HUDEP-2 (cell line): ENCODE data around the gene SHF.

ENCODE experiments used
- DNase-seq, 76 experiments: peaks; one replicate each; lab custom pipeline; 2025; ENCODE audit not compliant: unreplicated experiment in 76 of 76; lab: John Stamatoyannopoulos, UW

SHF gene

DNA sequence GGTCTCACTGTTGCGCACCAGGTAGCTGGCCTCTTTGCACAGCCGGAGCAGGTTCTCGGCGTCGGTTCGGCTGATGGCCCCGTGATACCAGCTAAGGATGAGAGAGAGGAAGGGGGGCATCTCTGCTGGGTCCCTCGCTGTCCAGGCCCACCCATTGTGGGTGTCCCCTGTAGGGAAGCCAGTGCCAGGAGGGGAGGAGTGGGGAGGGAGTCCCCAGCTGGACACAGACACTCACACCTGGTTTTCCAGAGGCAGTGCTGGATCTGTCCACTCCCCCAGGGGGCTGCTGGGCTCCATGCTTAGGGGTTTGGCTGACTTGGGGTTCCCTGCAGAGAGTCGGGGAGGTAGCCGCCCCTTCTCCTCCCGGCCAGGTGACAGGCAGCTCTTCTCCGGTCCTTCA lies 15.9 kb downstream of the SHF start:
- no peak for DNase-seq

DNA sequence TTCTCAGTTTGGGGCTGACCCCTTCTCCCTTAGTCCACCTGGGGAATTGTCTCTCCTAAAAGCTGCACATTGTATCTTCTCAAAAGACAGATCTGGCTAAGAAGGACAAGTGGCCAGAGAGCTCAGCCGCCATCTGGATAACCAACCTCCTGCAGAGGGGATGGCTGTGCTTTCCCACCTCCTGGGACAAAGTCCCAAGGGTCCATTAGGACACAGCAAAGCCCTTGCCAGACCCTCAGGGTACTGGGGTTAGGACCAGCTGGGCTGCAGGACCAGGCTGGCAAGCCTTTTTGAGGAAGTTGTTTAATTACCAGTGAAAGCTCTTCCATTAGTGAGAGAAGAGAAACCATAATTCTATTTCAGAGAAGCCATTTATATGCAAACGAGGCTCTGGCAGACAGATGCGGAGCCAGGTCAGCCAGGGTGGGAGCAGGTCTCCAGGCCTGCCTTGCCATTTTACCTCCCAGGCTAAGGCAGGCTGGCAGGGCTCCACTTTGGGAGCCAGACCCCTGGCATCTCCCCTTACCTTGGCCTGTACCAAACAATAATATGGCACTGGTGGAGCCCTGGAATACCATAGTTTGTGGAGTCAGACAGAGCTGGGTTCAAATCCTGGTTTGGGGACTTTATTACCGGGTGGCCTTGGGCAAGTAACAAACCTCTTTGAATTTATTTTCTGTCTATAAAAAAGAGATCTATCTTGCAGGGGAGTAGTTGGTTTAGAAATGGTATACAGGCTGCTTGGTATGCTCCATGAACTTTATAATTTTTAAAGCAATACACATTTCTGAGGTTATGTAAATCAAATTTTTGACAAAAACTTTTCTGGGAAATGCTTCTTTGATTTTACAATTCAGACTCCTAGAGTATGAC lies 17.9 kb downstream of the SHF start:
- DNase-seq, result peak in 1 of 76 experiments; percentile 40

- peak in 62 of 76 experiments; percentile 5 to 72 (median 38) for DNase-seq
Observed at GRCh38 chr15:45168751-45169551, 18.8 kb downstream of the SHF start.

DNA sequence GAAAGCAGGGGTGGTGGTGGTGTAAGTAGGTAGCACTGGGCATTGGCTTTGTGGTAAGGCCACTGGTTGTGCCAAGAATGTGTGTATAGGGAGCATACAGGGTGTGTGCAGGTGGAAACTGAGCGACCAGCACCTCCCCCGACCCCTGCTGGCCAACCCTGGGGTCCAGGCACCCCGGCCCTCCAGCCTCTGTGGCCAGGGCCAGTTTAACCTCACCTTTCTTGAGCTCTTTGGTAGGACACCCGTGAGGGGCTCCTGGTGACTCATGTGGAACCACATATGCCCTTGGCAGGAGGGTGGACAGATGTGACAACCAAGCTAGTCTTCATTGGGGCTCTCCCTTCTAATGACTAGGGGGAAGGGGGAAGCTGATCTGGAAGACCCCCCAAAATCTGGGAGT lies 19.5 kb downstream of the SHF start:
- DNase-seq, result peak in 1 of 76 experiments; percentile 22

GRCh38 chr15:45167631-45168205 lies 20.0 kb downstream of the SHF start:
- DNase-seq, result no peak

GRCh38 chr15:45166834-45167630 lies 20.7 kb downstream of the SHF start:
- peak in 74 of 76 experiments; percentile 7 to 88 (median 70) for DNase-seq

DNA sequence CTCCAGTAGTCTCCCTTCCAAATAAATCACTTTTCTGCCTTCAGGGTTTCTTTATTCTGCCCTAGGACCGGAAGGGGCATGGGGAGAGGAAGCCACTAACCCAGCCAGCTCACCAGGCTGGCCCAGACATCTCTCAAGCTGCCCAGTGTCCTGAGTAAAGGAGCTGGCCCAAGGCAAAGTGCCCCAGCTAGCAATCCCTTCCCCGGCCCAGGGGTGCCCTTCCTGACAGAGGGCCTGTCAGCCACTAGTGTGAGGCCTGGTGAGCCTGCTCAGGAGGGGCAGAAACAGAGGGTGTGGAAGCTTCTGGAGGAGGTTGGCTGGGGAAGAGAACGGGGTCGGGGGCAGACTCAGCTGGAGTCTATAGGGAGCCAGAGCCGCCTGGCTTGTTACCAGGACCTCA lies 22.2 kb downstream of the SHF start:
- no peak for DNase-seq

DNA sequence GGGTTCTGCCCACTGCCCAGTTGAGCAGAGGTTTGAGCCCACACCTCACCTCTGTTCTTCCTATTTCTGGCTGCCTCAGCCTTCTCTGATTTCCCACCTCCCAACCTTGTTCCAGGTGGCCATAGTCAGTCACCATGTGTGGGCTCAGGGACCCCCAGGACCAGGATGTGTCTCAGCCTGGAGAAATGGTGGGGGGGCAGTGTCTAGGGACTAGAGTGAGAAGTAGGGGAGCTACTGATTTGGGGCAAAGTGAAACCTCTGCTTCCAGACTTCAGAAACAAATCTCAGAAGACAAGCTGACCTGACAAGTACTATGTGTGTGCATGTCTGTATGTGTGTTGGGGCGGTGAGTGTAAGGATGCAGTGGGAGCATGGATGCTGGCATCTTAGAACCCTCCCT lies 22.9 kb downstream of the SHF start:
- no peak for DNase-seq

DNA sequence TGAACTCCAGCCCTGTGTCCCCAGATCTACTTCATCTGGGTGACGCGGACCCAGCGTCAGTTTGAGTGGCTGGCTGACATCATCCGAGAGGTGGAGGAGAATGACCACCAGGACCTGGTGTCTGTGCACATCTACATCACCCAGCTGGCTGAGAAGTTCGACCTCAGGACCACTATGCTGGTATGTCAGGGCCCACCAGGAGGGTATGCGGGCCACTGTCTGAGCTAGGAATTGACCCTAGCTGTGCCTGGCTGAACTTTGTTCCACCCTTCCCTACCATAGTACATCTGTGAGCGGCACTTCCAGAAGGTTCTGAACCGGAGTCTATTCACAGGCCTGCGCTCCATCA lies 24.3 kb downstream of the SHF start:
- DNase-seq, result no peak

- DNase-seq, result peak in 68 of 76 experiments; percentile 2 to 83 (median 58)
Observed at GRCh38 chr15:45162771-45163507, 24.8 kb downstream of the SHF start.

DNA sequence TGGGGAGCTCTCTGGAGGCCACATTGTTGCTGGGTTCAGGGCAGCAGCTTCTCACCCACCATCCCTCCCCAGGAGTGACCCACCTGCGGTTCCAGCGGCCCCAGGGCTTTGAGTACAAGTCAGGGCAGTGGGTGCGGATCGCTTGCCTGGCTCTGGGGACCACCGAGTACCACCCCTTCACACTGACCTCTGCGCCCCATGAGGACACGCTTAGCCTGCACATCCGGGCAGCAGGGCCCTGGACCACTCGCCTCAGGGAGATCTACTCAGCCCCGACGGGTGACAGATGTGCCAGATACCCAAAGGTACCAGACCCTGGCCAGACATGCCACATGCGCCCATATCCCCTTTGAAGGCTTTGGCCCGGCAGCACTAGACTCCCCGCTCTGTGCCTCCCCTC lies 26.1 kb downstream of the SHF start:
- DNase-seq, result no peak

DNA sequence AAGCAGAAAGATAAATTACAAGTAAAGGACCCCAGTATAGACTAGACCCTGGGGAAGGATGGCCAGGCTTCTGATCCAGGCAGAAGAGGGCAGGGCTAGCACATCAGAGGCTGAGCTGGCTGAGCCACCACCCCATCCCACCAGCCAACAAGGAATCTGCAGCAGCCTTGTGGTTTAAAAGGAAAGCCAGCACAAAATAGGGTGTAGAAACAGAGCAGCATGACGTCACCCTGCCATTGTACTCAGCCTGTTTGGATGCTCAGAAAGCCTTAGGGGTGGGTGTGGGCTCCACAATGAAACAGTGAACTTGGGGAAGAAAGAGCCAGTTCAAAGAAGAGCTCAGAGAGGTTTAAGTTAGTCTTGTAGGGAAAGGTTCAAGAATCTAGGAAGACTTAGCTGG lies 29.8 kb downstream of the SHF start:
- DNase-seq, result no peak

- DNase-seq, result no peak
Observed at GRCh38 chr15:45156744-45157455, 30.9 kb downstream of the SHF start.

DNA sequence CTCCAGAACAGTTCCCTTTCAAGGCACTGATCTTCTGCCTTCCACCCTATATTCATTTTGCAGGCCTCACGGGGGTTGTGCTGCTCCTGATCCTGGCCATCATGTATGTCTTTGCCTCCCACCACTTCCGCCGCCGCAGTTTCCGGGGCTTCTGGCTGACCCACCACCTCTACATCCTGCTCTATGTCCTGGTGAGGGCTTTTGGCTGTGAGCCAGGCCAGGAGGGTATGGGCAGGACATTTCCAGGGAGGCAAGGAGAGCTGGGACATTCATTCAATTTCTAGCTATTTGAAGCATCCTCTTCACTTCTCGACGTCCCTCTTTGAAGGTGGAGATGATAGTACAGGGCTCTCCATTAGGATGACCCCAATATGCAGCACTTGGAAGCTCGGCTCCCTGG lies 32.0 kb downstream of the SHF start:
- DNase-seq, result no peak

- no peak for DNase-seq
Observed at GRCh38 chr15:45151998-45152828, 35.6 kb downstream of the SHF start.

DNA sequence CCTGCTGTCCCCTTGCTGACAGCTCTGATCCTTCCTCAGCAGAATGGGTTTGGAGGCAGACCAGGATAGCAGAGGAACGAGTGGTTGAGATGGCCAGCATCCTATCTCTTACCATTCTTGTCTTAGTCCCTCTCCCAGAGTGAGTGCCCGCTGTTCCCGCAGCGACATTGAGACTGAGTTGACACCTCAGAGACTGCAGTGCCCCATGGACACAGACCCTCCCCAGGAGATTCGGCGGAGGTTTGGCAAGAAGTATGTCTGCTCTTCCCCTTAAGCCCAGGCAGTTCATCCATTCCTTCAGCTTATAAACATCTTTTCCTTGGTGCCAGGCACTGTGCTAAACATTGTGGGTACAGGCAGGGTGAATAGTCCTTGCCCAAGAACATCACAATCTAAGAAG lies 36.8 kb downstream of the SHF start:
- no peak for DNase-seq

- DNase-seq, result no peak
Observed at GRCh38 chr15:45150481-45150880, 37.3 kb downstream of the SHF start.

DNA sequence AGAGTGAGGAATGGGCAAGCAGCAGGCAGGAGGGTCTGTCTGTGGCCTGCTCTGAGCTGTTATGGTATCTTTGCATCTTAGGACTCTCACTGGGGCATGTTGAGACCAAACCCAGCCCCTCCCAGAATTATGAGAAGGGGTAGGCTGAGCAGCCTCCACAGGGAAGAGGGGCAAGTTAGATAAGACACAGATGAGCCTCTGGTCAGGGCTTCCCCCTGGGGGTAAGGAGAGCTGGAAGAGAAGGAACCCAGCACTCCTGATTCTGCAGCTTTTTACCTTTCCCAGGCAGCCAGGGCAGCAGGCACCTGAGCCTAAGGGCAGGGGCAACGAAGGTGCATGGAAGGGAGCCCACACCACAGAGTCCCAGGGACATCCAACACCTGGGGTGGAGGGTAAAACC lies 38.7 kb downstream of the SHF start:
- DNase-seq, result no peak
